NCI-H2227 treated with DMSO at 0.1 percent for 48 hours (cell line): ENCODE data around the gene ASIC3.
"Not testable (repeated sequence)": the region's sequence is repeated elsewhere in the genome, so short reads cannot be mapped to it uniquely, and the experiment has no call there.

Source experiments
- DNase-seq: peaks from one replicate; lab custom pipeline; 2025; lab: John Stamatoyannopoulos, UW

Gene ASIC3

DNA sequence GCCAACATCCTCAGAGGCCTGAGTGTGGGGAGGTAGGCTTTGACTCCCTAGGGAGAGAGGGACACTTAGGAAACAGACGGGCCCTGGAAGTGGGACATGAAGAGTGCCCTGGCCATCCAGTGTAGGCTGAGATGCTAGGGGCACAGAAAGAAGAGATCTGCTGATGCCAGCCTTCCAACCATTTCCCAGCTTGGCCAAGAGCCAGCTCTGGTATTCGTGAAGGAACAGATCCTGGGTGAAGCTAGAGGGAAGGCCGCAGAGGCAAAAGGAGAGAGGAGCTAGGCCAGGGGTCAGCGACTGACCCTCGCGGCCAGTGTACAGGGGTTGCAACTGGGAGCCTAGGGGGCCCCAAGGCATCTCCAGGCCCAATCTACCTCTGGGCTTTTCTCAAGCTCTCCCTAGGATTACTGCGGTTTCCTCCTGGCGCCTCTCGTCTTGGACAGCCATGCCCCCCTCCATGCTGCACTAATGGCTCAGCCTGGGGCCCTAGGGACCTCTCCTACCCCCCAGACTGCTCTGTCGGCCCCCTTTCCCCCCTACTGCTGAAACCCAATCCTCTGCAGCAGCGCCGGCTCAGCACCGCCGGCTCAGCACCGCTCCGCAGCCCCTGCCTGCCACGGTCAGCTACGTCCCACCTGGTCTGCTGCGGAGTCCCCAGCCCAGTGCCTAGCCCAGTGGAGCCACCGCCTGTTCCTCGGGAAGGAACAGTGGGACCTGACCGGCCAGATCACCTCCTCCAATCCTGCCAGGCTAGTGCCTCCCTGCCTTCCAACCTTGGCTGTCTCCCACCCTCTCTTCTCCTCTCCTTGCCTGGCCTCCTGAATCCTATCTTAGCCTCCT lies at the start of gene ASIC3:
Gene ASIC3 (plus strand): TSS at position 556 of the 840 bp plus-strand sequence. CDS start 355 bp downstream, outside the sequence.
- no peak for DNase-seq

DNA sequence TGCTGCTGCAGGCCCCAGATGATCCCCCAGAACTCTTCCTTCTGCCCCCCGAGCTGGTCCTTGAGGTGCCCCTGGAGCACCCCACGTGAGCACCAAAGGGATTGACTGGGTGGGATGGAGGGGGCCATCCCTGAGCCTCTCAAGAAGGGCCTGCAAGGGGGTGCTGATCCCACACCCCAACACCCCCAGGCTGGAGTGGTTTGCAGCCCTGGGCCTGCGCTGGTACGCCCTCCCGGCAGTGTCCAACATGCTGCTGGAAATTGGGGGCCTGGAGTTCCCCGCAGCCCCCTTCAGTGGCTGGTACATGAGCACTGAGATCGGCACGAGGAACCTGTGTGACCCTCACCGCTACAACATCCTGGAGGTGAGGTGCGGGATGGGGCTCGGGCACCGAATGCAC lies 49.3 kb upstream of the ASIC3 start:
- no peak for DNase-seq

- no peak for DNase-seq
These were observed 48.7 kb upstream of the ASIC3 start for GRCh38 chr7:150999497-151000230.

DNA sequence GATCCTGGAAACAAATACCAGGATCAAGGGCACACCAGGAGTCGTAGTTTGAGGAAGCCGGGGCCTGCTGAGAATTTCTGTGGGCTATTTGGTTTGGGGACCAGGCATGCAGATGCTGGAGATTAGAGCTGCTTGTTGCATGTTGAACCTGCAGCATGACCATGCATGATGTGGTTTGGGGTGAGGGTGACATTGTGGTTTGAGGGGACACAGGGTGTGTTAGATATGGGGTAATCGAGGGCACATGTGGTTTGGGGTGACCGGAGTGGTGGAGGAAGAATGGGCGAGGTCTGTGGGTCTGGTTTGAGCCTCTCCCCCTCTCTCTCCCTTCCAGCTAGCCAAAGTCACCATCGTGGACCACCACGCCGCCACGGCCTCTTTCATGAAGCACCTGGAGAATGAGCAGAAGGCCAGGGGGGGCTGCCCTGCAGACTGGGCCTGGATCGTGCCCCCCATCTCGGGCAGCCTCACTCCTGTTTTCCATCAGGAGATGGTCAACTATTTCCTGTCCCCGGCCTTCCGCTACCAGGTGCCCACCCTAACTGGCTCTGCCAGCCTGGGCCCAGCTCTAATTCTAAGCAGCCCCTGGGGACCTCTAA lies 47.3 kb upstream of the ASIC3 start:
- no peak for DNase-seq

GRCh38 chr7:151001546-151001945 lies 46.8 kb upstream of the ASIC3 start:
- no peak for DNase-seq

GRCh38 chr7:151003572-151003971 lies 44.8 kb upstream of the ASIC3 start:
- no peak for DNase-seq

DNA sequence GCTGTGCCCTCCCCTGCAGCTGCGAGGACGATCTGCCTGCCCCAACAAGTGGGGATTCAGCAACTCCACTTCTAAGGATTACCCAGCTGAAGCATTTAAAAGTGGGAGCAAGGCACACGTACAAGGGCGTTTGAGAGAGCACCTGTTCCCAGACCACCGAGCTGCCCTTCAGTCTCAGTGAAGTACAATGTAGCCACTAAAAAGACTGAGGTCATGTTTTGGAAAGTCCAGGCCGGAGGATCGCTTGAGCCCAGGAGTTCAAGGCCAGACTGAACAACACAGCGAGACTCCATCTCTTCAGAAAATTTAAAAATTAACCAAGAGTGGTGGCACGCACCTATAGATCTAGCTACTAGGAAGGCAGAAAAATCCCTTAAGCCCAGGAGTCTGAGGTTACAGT lies 42.8 kb upstream of the ASIC3 start:
- no peak for DNase-seq

DNA sequence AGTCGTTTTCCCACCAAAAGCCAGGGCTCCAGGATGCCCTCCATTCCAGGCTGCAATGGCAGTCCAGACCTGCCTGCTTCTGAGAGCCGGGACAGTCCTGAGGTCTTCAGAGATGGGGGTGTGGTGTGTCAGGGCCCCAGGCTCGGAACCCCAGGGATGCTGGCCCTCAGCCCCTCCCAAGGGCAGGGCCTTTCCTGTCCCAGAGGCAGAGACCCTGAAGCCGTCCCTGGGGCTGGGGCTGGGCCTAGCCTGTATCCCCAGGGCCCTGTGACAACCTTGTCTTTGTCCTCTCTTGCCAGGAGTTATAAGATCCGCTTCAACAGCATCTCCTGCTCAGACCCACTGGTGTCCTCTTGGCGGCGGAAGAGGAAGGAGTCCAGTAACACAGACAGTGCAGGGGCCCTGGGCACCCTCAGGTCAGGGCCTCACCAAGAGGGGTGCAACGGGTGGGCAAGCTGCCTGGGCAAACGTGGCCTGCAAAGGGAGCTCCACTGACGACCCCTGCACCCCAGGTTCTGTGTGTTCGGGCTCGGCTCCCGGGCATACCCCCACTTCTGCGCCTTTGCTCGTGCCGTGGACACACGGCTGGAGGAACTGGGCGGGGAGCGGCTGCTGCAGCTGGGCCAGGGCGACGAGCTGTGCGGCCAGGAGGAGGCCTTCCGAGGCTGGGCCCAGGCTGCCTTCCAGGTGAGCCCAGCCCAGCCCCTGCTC lies 41.6 kb upstream of the ASIC3 start:
- no peak for DNase-seq

- no peak for DNase-seq
These were observed 40.8 kb upstream of the ASIC3 start for GRCh38 chr7:151007469-151007898.

GRCh38 chr7:151008143-151008510 lies 40.2 kb upstream of the ASIC3 start:
- DNase-seq = no peak

DNA sequence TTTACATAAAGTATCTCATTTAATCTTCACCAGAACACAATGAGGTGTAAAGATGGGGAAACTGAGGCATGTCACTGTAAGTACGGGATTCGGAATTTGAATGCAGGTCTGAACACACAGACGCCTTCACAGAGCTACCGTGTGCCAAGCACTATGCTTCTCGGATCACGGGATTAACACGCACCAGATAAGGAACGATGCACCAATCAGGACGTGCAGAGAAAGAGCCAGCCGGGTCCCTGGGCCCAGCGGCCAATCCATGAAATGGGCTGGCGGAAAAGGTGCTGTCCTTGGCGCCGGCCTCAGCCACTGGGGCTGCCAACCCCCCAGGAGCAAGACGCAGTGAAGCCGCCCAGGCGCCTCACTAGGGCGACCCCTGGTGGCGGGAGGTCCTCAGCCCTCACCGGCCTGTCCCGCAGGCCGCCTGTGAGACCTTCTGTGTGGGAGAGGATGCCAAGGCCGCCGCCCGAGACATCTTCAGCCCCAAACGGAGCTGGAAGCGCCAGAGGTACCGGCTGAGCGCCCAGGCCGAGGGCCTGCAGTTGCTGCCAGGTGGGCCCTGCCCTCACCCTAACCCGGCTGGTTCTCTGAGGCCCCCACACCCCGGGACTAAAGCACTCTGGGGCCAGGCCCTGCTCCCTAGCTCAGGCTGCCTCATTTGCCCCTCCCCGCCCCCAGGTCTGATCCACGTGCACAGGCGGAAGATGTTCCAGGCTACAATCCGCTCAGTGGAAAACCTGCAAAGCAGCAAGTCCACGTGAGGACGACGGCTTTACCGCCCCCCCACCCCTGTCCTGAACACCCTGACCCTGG lies 39.6 kb upstream of the ASIC3 start:
- no peak for DNase-seq

DNA sequence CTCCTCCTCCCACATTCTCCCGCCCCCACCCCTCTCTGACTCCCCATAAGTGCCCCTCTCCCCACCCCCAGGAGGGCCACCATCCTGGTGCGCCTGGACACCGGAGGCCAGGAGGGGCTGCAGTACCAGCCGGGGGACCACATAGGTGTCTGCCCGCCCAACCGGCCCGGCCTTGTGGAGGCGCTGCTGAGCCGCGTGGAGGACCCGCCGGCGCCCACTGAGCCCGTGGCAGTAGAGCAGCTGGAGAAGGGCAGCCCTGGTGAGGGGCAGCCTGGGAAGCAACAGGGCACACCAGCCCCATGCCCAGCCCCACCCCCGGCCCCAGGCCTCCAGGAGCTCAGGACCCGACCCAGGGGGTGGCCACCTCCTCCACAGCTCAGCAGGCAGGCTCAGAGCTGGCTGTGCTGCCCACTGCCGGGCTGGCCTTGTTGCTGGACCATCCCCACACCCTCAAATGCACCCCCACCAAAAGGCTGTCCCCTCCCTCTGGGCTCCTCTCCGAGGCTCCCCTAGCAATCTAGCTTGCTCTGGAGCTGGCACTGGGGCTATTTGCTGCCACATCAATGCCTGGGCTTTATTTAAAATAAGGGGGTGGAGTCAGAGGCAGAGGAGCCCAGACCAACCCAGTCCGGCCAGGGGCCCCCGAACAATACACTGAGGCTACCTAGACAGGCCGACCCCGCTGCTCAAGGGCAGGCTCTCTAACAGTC lies 38.8 kb upstream of the ASIC3 start:
- DNase-seq = no peak

DNA sequence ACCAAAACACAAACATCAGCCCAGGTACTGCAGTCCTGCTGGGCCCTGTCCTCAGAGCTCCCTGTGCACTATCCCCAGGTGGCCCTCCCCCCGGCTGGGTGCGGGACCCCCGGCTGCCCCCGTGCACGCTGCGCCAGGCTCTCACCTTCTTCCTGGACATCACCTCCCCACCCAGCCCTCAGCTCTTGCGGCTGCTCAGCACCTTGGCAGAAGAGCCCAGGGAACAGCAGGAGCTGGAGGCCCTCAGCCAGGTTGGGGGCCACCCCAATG lies 38.4 kb upstream of the ASIC3 start:
- no peak for DNase-seq

- DNase-seq = no peak
These were observed 37.8 kb upstream of the ASIC3 start for GRCh38 chr7:151010307-151011096.

DNA sequence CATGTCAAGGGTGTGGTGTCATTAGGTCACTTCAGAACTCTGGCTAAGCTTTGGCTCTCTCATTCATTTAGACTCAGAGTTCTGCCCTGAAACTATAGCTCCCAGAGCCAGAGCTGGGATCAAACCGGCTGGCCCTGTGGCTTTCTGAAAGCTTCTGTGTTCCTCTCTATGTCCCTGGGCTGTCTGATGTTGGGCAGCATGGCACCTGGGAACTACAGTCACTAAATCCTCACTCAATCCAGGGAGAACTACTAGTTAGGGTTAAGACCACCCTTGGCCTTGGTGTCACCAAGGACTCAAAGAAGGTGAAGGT lies 37.3 kb upstream of the ASIC3 start:
- DNase-seq = no peak

DNA sequence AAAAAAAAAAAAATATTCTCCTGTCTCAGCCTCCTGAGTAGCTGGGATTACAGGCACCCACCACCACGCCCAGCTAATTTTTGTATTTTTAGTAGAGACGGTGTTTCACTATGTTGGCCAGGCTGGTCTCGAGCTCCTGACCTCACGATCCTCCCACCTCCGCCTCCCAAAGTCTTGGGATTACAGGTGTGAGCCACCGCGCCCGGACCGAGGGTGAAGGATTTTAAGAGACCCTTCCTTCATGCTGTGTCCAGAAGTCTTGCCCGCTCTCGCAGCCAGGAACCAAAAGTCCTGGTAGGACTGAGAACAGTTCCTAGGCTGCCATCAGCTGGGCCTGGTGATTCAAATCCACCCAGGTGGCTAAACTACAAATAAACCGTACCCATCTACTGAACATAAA lies 36.7 kb upstream of the ASIC3 start:
- DNase-seq = not testable (repeated sequence)

- DNase-seq = no peak
These were observed 36.2 kb upstream of the ASIC3 start for GRCh38 chr7:151012031-151012692.

- no peak for DNase-seq
These were observed 35.4 kb upstream of the ASIC3 start for GRCh38 chr7:151012911-151013347.

DNA sequence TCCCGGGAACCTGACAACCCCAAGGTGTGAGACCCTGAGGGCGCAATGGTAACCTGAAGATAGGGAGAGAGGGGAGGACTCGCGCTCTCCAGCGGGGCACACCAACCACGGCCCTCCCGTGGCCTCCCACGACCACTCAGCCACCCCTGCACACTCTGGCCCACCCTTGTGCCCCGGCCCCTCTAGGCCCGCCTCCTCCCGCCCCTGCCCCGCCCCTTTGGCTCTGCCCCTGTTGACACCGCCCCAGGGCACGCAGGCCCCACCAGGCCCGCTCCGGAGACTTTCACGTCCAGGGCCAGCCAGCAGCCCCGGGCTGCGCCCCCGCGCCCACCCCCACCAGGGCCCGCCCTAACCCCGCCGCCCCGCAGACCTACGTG lies 35.0 kb upstream of the ASIC3 start:
- DNase-seq = no peak
